EL (cell line): Measurements from ENCODE around the gene BHLHE41.

ENCODE experiments used
- DNase-seq: peaks from one replicate; pipeline ENCODE4 v3.0.0-alpha.2; 2016

BHLHE41 gene

GRCh38 chr12:26113181-26113654, 11.6 kb downstream of the BHLHE41 start:
- no peak for DNase-seq

- peak; percentile 15 for DNase-seq
These were observed 12.1 kb downstream of the BHLHE41 start for GRCh38 chr12:26112703-26113147.

- no peak for DNase-seq
These were observed 12.6 kb downstream of the BHLHE41 start for GRCh38 chr12:26112232-26112631.

- no peak for DNase-seq
These were observed 15.4 kb downstream of the BHLHE41 start for GRCh38 chr12:26109343-26109881.

DNA sequence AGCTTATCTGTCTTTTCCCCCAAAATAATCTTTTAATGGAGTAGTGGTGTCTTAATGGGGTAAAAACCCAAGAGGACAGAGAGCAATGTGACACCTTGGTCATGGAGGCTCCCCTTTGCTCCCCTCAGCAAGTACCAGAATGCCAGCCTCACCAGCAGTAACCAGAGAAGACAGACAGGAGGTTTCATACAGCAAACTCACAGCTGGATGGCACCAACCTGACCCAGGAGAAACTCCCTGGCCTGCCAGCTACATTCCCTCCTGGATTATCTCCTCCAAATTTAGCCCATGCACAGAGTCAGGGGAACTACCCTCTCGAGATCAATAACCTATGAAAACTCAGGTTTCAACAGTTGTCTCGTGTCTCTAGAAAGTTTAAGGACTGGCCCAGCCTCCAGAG, 15.9 kb downstream of the BHLHE41 start:
- no peak for DNase-seq

GRCh38 chr12:26106347-26106746, 18.5 kb downstream of the BHLHE41 start:
- DNase-seq = no peak

DNA sequence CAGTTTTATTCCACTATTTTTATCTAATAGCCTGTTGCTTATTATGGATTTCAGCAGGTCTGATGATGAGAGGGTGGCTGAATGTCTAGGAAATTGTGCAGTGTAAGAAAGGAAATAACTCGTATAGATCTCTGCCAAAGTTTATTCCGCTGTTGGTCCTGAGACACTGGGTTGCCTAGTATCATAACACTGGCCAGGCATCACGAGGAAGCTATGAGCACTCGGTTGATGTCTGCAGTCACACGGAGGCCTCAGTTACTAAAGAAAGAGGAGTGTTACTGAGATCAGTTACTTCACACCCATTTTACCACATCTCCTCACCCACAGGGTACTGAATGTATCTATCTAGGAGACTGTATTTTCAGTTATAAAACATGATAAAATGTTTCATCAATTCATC, 21.9 kb downstream of the BHLHE41 start:
- no peak for DNase-seq

DNA sequence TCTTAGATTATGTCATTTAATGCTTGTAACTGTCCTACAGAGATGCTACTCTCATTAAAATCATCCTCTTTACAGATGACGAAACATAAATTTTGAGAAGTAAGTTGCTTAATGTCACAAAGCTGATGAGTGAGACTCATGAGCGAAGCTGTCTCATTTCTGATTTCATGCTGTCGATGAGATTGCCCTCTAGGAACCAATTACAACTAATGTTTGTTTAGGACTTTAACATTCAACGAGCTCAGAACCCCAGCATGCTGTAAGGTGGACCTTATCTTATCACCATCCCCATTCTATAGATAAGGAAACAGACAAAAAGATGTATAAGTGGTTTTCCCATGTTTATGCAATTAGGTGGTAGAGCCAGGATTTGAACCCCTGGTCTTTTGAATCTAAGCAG, 23.1 kb downstream of the BHLHE41 start:
- no peak for DNase-seq

GRCh38 chr12:26101350-26101734, 23.5 kb downstream of the BHLHE41 start:
- no peak for DNase-seq

DNA sequence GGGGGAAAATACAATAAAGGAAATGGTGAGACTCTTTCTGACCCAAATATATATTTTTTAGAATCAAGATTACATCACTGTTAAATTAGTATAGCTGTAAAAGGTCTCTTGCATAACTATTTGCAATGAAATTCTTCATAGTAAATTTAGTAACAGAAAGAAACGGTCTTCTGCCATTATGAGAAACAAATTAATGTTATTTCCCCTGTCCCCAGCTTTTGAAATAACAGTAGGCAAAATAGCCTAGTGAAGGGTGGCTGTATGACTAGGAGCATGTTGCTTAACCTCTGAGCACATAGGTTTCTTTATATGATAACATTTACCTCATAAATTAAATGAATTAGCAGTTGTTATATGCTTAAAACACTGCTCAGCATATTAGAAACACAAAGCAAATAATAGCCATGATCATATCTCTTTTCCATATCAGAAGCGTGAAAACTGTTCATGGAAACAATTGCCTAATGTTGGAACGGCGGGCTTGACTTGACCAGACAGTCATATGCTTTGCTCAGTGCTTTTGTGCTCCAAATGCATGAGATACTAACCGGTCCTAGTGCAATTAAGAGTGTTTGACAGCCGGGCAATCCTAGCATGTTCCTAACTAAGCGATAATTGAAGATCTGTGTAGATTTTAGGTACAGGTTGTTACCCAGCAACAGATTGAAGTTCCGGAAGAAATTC, 24.0 kb downstream of the BHLHE41 start:
- no peak for DNase-seq

GRCh38 chr12:26097046-26097878, 27.6 kb downstream of the BHLHE41 start:
- peak; percentile 71 for DNase-seq

DNA sequence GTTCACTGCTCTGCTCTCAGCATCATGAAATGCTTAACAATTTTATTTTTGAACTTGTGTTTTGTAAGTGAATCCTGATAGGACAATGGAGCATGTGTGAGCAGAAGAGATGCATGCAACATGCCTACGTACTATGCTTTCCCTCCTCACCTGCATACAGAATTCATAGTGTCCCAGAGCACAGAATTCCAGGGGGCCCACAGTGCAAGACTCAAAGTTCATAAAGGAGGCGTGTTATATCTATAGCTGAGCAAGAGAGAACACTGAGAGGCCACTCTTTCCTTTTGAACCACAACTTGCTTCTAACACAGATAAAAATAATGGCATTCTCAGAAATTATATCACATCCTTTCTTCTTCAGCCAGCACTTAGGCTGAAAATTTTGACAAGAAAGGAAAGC, 28.8 kb downstream of the BHLHE41 start:
- DNase-seq = no peak

GRCh38 chr12:26095186-26095585, 29.7 kb downstream of the BHLHE41 start:
- DNase-seq = no peak

- no peak for DNase-seq
These were observed 32.3 kb downstream of the BHLHE41 start for GRCh38 chr12:26092346-26093105.

- no peak for DNase-seq
These were observed 33.0 kb downstream of the BHLHE41 start for GRCh38 chr12:26091822-26092221.

DNA sequence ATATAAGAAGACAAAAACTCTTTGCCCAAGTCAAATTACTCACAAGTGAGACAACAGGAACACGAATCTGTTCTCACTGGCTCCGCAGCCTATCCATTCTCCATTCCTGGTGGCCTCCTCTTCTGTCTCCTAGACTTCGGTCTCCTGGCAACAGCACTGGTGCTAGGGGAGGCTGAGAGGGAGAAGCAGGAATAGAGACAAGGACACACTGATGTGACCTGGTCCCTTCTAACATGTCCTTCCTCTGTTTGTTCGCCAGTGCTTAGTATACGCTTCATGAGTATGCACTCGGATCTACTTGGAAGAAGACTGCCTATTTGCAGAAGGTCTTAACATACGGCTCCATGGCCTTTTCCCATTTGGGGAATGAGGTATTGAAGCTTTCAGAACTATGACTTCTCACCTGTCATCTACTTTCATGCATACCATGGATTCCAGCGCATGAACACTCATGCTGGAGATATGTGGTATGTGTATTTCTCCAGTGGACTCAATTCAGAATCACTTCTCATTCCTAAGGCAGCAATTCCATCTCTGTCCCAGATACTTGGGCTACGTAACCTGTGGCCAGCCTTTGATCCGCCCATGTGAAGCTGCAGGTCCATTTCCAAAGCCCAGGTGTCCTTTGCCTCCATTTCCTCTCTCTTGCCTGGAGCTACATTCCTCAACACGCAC, 33.9 kb downstream of the BHLHE41 start:
- peak; percentile 44 for DNase-seq

GRCh38 chr12:26088998-26089397, 35.8 kb downstream of the BHLHE41 start:
- no peak for DNase-seq

DNA sequence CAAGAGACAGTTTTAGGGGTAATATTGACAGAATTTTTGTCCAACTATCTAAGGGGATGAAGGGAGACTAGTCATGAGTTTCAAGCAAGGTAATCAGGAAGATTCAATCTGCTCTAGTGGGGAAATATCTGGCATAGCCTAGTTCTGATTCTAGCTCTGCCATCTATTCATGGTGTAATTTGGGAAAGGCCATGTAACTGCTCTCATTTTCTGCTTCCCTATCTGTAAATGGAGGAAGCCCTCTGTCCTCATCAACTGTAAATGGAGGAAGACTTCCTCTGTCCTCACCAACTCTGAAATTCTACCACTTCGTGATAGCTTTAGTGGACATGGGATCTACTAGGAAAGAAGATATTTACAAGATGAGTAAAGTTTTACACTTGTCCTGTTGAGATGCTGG, 37.9 kb downstream of the BHLHE41 start:
- no peak for DNase-seq

- no peak for DNase-seq
These were observed 43.9 kb downstream of the BHLHE41 start for GRCh38 chr12:26080911-26081310.

- DNase-seq = peak; percentile 25
These were observed 46.7 kb downstream of the BHLHE41 start for GRCh38 chr12:26077915-26078702.
